NT2/D1 (cell line): ENCODE measurements around the gene NUP133.

ENCODE experiments used
- SUZ12 ChIP-seq: IDR thresholded peaks from 2 replicates; pipeline ENCODE4 v1.6.1; 2011; ENCODE audit not compliant: insufficient read length, insufficient read depth; ENCODE audit errors: extremely low read depth
- YY1 ChIP-seq: IDR thresholded peaks from 2 replicates; pipeline ENCODE4 v1.6.1; 2011; ENCODE audit not compliant: insufficient read length, insufficient read depth
- ZNF274 ChIP-seq: IDR thresholded peaks from 2 replicates; pipeline ENCODE4 v1.6.1; 2011; ENCODE audit warnings: mild to moderate bottlenecking, low read depth, low read length

DNA sequence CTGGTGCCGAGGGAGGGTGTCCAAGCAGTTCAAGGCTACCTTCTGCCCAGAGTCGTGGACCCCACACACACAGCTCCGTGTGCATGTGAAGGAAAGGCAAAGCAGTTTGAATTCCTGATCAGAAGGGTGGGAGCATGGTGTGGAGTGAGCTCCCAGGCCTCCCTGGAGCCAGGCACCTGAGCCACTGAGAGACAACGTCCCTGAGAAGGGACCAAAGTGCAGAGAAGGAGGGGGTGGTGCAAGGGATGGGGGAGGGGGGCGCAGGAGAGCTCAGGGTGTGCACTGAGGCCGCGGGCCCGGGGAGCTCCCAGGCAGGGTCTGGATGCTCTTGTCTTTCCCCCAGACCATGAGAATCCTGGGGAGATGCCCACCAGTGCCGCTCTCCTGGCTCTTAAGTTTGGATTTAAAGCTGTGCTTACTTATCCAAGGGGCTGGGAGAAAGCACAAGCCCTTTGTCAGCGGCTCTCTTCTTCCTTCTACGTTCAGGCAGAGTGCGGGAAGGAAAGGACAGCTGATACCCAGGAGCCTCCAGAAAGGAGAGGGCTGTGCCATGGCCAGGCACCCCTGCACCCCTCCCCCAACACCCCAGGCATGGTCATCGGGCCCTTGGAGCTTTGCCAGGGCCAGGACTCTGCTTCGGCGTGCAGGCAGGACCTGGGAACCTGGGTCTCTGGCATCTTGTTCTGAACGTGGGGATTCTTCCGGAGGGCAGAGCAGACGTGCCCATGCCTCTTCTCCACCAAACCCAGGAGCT lies 98.3 kb downstream of the NUP133 start:
- TF ChIP-seq SUZ12 (no peak), ZNF274 (no peak), YY1 (no peak)
